Lung (tissue), 12 donors: Measurements from ENCODE around the gene ARHGAP10. TPM values are rescaled to one million over a fixed set of nuclear protein-coding genes. Genes with fewer than 3 reads are reported as not detected.

Source experiments
- ATAC-seq: fragments of 200-7000 bp; cut with Tn5 transposase; one replicate; pipeline ENCODE4 v1.9.1; 2020; ENCODE audit warnings: moderate number of reproducible peaks; ENCODE audit not compliant: insufficient read depth, low FRiP score
- DNase-seq, 3 donors: peaks; one replicate each; pipeline ENCODE4 v3.0.0-alpha.2; 2013 to 2017
- H3K27ac ChIP-seq, 2 donors: one replicate each; pipeline ENCODE4 v1.5.1; 2013; ENCODE audit warnings: mild to moderate bottlenecking in 2 of 2, moderate library complexity in 2 of 2, control low read depth in 1 of 2, inconsistent platforms in 1 of 2, low read depth in 1 of 2, low read length in 1 of 2
- H3K27me3 ChIP-seq, 3 donors: one replicate each; pipeline ENCODE4 v1.5.1; 2013; ENCODE audit warnings: low read length in 2 of 3; ENCODE audit not compliant: control insufficient read depth in 3 of 3, insufficient read depth in 3 of 3
- H3K36me3 ChIP-seq, 4 donors: one replicate each; pipeline ENCODE4 v1.5.1; 2013; ENCODE audit warnings: low read length in 4 of 4, mild to moderate bottlenecking in 1 of 4, moderate library complexity in 1 of 4; ENCODE audit not compliant: control insufficient read depth in 4 of 4, insufficient read depth in 4 of 4
- H3K4me1 ChIP-seq, 5 donors: one replicate each; pipeline ENCODE4 v1.5.1; 2013; ENCODE audit warnings: low read length in 5 of 5, mild to moderate bottlenecking in 2 of 5, moderate library complexity in 1 of 5; ENCODE audit not compliant: control insufficient read depth in 5 of 5, insufficient read depth in 5 of 5
- H3K4me3 ChIP-seq: one replicate; pipeline ENCODE4 v1.5.1; 2013; ENCODE audit warnings: mild to moderate bottlenecking, control low read depth, moderate library complexity
- H3K9ac ChIP-seq, 2 donors: one replicate each; pipeline ENCODE4 v1.5.1; 2013; ENCODE audit warnings: low read length in 2 of 2, control low read depth in 1 of 2; ENCODE audit not compliant: insufficient read depth in 1 of 2
- H3K9me3 ChIP-seq, 4 donors: one replicate each; pipeline ENCODE4 v1.5.1; 2013; ENCODE audit warnings: low read length in 3 of 4, mild to moderate bottlenecking in 1 of 4, moderate library complexity in 1 of 4; ENCODE audit not compliant: control insufficient read depth in 4 of 4, insufficient read depth in 3 of 4
- WGBS, 2 donors: extraction: QIAGEN DNeasy Blood & Tissue Kit; methylation state at CpG; one replicate each; pipeline ENCODE4 v1.1.7; 2013; 5-methylcytosine and 5-hydroxymethylcytosine counted together
- polyA plus RNA-seq, 2 donors: library from polyadenylated mRNA; stranded (reverse); fragments of 200-250 nt; gene quantifications; one replicate each; pipeline ENCODE4 v1.2.1, GENCODE V29; 2013
- total RNA-seq, 2 donors: library from RNA; depleted of rRNA in 1 of 2; stranded (reverse); fragments of >200 nt in 1 of 2; gene quantifications; one replicate each; pipeline ENCODE4 v1.2.1, GENCODE V29; 2014 to 2021
- TF ChIP-seq, protein P1 (sequence below): IDR thresholded peaks from 2 replicates; pipeline ENCODE4 v1.5.1; 2012; ENCODE audit warnings: mild to moderate bottlenecking; ENCODE audit errors: control extremely low read depth, extremely low read depth
- donor health status: control.
- donor health status: control.
- donor health status: Bipolar disorder and iron deficiency.
- donor health status: healthy.
- donor health status: DM: yes; HTN: yes; CAD: no.

Gene ARHGAP10
- total and polyA plus RNA-seq, 4 donors, result 9.1 to 25.0 (median 17.5) TPM

DNA sequence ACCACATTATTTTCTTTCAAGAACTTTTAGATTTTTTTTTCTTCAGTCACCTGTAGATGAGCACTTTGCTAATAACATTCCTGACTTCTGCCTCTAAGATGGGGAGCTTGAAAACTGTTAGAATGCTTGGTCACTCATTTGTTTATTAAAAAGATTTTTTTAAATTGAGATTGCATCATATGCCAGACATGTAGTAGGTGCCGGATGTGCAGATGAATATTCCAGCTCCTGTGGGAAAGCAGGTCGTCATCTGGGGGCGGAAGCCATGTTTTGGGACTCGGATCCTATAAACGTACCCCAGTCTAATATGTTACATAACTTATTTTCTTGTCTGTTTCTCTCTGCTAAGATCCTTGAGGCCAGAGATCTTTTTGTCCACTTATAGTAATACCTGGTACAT is 236.8 kb downstream of the ARHGAP10 start:
- TF ChIP-seq, protein P1, sequence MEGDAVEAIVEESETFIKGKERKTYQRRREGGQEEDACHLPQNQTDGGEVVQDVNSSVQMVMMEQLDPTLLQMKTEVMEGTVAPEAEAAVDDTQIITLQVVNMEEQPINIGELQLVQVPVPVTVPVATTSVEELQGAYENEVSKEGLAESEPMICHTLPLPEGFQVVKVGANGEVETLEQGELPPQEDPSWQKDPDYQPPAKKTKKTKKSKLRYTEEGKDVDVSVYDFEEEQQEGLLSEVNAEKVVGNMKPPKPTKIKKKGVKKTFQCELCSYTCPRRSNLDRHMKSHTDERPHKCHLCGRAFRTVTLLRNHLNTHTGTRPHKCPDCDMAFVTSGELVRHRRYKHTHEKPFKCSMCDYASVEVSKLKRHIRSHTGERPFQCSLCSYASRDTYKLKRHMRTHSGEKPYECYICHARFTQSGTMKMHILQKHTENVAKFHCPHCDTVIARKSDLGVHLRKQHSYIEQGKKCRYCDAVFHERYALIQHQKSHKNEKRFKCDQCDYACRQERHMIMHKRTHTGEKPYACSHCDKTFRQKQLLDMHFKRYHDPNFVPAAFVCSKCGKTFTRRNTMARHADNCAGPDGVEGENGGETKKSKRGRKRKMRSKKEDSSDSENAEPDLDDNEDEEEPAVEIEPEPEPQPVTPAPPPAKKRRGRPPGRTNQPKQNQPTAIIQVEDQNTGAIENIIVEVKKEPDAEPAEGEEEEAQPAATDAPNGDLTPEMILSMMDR, result no peak
- ATAC-seq (no peak), DNase-seq (no peak)
- no peak overlapping the region for H3K27ac ChIP-seq
- H3K36me3 ChIP-seq, result peaks cover 0 to 8% (median 6%) of the 10 kb centered on the region in 4 donors
- H3K9me3 ChIP-seq, result no peaks in the 10 kb centered on the region
- WGBS, 2 donors, result 91 to 92% methylated on average over 5 of the region's 5 CpGs
- peaks cover 0 to 5% (median 0%) of the 10 kb centered on the region in 5 donors for H3K4me1 ChIP-seq
- H3K9ac ChIP-seq, result no peak overlapping the region
- no peak overlapping the region for H3K4me3 ChIP-seq
- H3K27me3 ChIP-seq, result no peaks in the 10 kb centered on the region

DNA sequence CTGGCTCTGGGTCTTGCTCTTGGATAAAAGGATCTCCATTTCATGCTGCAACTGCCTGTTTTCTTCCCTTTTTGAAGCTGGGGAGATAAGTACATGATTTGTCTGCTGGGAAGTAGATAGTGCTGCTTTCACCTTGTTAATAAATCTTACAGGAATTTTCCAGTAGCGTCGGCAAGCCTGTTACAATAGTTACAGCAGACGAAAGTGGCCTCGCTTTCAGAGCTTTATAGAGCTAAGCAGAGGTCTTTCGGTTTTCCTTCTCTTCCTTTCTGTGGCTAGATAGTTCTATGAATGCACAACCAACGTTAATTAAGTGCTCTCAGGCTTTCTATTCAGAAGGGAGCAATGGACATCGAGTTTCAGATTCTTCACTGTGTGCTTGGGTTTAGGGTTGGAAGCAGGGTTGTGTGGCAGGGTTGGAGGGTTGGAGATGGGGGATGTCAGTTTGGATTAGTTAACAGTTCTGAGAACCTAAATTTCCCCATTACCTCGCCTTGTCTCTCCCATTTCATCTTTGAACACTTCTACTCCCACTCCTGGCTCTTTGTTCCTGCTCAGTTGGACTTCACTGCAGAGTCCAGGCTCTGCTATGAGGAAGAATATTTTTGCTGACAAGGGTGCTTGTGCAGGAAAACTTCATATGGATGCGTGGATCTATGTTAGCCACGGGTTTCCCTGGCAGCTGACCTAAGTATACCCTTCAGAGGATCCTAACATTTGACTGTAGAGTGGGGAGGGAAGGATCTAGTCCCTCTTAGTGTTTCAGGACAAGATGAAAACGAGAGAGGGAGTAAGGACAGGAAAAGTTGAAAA is 237.9 kb downstream of the ARHGAP10 start:
- Histone ChIP-seq H3K9ac (no peak overlapping the region), H3K4me3 (no peak overlapping the region), H3K9me3 (no peaks in the 10 kb centered on the region), H3K4me1 (peaks cover 0 to under 1% (median 0%) of the 10 kb centered on the region in 5 donors), H3K36me3 (peaks cover 0 to 6% (median 5%) of the 10 kb centered on the region in 4 donors), H3K27ac (no peak overlapping the region), H3K27me3 (no peaks in the 10 kb centered on the region)
- ATAC-seq, result no peak
- 47 to 62% methylated on average over 11 of the region's 11 CpGs for WGBS, 2 donors
- DNase-seq, result no peak
- TF ChIP-seq, protein P1, result no peak

GRCh38 chr4:147971116-147971515 is 239.2 kb downstream of the ARHGAP10 start:
- no peak for ATAC-seq
- WGBS, 2 donors, result 98 to 99% methylated on average over 4 of the region's 4 CpGs
- peaks cover 0 to 6% (median 5%) of the 10 kb centered on the region in 4 donors for H3K36me3 ChIP-seq

More at GRCh38 chr4:147971116-147971515, 239.2 kb downstream of the ARHGAP10 start:
- Histone ChIP-seq H3K27ac (no peak overlapping the region), H3K9me3 (no peaks in the 10 kb centered on the region), H3K27me3 (no peaks in the 10 kb centered on the region), H3K9ac (no peak overlapping the region), H3K4me3 (no peak overlapping the region), H3K4me1 (peaks cover 0 to 8% (median 0%) of the 10 kb centered on the region in 5 donors)
- TF ChIP-seq, protein P1, result no peak
- no peak for DNase-seq
